ENCODE results near the gene PPP1R11.

The PPP1R11 gene

GRCh38 chr6:30096829-30097228 is 29.8 kb downstream of the PPP1R11 start:
- Mint-ChIP-seq H3K27me3 (ENCODE audit: low read depth) (peaks cover 83% of the 10 kb centered on the region), H3K4me1 (ENCODE audit: low read depth) (peaks cover 17% of the 10 kb centered on the region), H3K9me3 (no peaks in the 10 kb centered on the region), H3K4me3 (no peak overlapping the region), H3K27ac (no peak overlapping the region), H3K36me3 (ENCODE audit: low read depth) (no peaks in the 10 kb centered on the region)
- DNase-seq (ENCODE audit: low spot score) = no peak

- peaks cover 77% of the 10 kb centered on the region for H3K27me3 Mint-ChIP-seq (ENCODE audit: low read depth)
- no peak for DNase-seq (ENCODE audit: low spot score)
- H3K9me3 Mint-ChIP-seq = no peaks in the 10 kb centered on the region
- no peaks in the 10 kb centered on the region for H3K36me3 Mint-ChIP-seq (ENCODE audit: low read depth)
- H3K4me1 Mint-ChIP-seq (ENCODE audit: low read depth) = peaks cover 24% of the 10 kb centered on the region
- no peak overlapping the region for H3K4me3 Mint-ChIP-seq
- no peak overlapping the region for H3K27ac Mint-ChIP-seq
Measured at GRCh38 chr6:30097902-30098768, 31.1 kb downstream of the PPP1R11 start.

GRCh38 chr6:30100154-30100553 is 33.2 kb downstream of the PPP1R11 start:
- DNase-seq (ENCODE audit: low spot score) = no peak
- no peak overlapping the region for H3K27ac Mint-ChIP-seq
- no peaks in the 10 kb centered on the region for H3K36me3 Mint-ChIP-seq (ENCODE audit: low read depth)
- peaks cover 80% of the 10 kb centered on the region for H3K27me3 Mint-ChIP-seq (ENCODE audit: low read depth)
- no peaks in the 10 kb centered on the region for H3K9me3 Mint-ChIP-seq
- H3K4me3 Mint-ChIP-seq = peak overlapping the region; percentile 50
- peaks cover 31% of the 10 kb centered on the region for H3K4me1 Mint-ChIP-seq (ENCODE audit: low read depth)

- Mint-ChIP-seq H3K27ac (no peak overlapping the region), H3K36me3 (ENCODE audit: low read depth) (no peaks in the 10 kb centered on the region), H3K4me1 (ENCODE audit: low read depth) (peaks cover 31% of the 10 kb centered on the region), H3K27me3 (ENCODE audit: low read depth) (peaks cover 76% of the 10 kb centered on the region), H3K9me3 (no peaks in the 10 kb centered on the region), H3K4me3 (peak overlapping the region; percentile 72)
- DNase-seq (ENCODE audit: low spot score) = no peak
Measured at GRCh38 chr6:30100585-30101443, 33.8 kb downstream of the PPP1R11 start.

- no peaks in the 10 kb centered on the region for H3K36me3 Mint-ChIP-seq (ENCODE audit: low read depth)
- no peaks in the 10 kb centered on the region for H3K9me3 Mint-ChIP-seq
- no peak overlapping the region for H3K27ac Mint-ChIP-seq
- peak; percentile 77 for DNase-seq (ENCODE audit: low spot score)
- H3K4me1 Mint-ChIP-seq (ENCODE audit: low read depth) = peaks cover 31% of the 10 kb centered on the region
- peaks cover 75% of the 10 kb centered on the region for H3K27me3 Mint-ChIP-seq (ENCODE audit: low read depth)
- H3K4me3 Mint-ChIP-seq = peak overlapping the region; percentile 72
Measured at GRCh38 chr6:30101444-30102413, 34.7 kb downstream of the PPP1R11 start.

DNA sequence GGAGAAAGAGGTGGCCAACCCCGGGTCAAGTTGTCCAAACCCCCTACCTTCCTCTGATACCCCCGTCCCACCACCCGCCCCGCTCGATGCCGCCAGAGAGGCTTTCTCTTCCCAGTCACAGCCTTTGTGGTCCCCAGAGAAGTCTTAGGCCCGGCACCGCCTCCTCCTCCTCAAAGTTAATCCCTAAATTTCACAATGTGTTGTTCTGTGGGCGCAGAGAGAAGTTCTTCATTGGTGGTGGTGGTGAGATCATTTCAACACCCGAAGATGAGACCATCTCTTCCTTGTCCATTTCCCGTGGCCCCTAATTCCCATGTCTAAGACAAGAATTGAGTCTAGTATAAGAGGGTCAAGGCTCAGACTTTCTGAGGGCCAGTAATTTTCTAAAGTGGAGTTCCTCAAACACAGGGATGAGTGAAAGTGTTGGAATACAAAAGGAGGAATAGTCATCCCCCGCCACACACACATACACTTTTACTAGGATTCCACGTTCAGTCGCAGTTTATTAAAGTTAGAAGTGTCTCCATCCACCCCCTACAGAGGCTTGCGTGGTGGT is 35.5 kb downstream of the PPP1R11 start:
- peak overlapping the region; percentile 67 for H3K27ac Mint-ChIP-seq
- no peaks in the 10 kb centered on the region for H3K9me3 Mint-ChIP-seq
- H3K36me3 Mint-ChIP-seq (ENCODE audit: low read depth) = no peaks in the 10 kb centered on the region
- peaks cover 31% of the 10 kb centered on the region for H3K4me1 Mint-ChIP-seq (ENCODE audit: low read depth)
- peaks cover 68% of the 10 kb centered on the region for H3K27me3 Mint-ChIP-seq (ENCODE audit: low read depth)
- H3K4me3 Mint-ChIP-seq = peak overlapping the region; percentile 92
- DNase-seq (ENCODE audit: low spot score) = no peak

DNA sequence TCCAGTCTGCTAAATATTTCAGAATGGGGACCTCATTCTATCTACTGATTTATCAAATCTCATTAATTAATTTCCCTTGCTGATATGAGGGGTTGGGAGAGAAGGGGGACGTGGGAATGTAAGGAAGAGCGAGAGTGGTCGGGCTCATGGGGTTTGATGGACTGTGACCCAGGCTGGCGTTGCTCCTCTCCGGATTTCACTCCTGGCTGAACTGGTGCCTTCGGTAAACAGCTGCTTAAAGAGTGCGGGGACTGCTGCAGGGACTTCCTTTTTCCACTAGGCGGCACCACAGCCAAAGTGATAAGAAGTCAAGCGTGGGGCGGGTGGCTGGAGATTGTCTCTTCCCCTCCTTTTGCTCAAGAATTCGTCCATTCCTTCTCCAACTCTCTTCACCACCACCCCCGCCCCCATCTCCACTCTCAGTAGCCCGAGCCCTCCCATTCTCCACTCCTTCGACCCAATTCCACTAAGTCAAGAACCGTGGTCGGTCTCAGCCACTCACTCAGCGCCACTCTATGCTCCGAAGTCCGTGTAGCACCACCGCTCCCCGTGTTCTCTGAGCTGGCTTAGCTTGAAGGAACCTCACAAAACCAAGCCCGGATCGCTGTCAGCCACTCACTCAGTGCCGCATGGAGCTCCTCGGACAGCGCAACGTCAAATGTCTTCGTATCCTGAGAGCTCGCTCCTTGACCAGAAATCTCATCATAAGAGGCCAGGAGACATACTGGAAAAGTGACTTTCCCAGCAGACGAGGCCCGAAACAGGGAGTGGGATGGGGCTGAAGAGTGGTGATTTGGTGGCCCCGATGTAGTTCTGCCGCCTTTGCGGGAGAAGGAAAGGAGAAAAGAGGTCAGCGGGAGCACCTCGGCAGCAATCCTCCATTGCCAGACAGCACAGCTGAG is 36.2 kb downstream of the PPP1R11 start:
- H3K4me3 Mint-ChIP-seq = peak overlapping the region; percentile 92
- peak overlapping the region; percentile 67 for H3K27ac Mint-ChIP-seq
- no peaks in the 10 kb centered on the region for H3K9me3 Mint-ChIP-seq
- H3K4me1 Mint-ChIP-seq (ENCODE audit: low read depth) = peaks cover 30% of the 10 kb centered on the region
- peak; percentile 79 for DNase-seq (ENCODE audit: low spot score)
- H3K36me3 Mint-ChIP-seq (ENCODE audit: low read depth) = no peaks in the 10 kb centered on the region
- H3K27me3 Mint-ChIP-seq (ENCODE audit: low read depth) = peaks cover 69% of the 10 kb centered on the region

- peaks cover 68% of the 10 kb centered on the region for H3K27me3 Mint-ChIP-seq (ENCODE audit: low read depth)
- peaks cover 30% of the 10 kb centered on the region for H3K4me1 Mint-ChIP-seq (ENCODE audit: low read depth)
- H3K27ac Mint-ChIP-seq = no peak overlapping the region
- H3K4me3 Mint-ChIP-seq = peak overlapping the region; percentile 92
- H3K36me3 Mint-ChIP-seq (ENCODE audit: low read depth) = no peaks in the 10 kb centered on the region
- no peaks in the 10 kb centered on the region for H3K9me3 Mint-ChIP-seq
- DNase-seq (ENCODE audit: low spot score) = no peak
Measured at GRCh38 chr6:30103872-30104179, 36.8 kb downstream of the PPP1R11 start.

- no peak for DNase-seq (ENCODE audit: low spot score)
- H3K4me3 Mint-ChIP-seq = no peak overlapping the region
- H3K36me3 Mint-ChIP-seq (ENCODE audit: low read depth) = no peaks in the 10 kb centered on the region
- H3K27ac Mint-ChIP-seq = no peak overlapping the region
- peaks cover 64% of the 10 kb centered on the region for H3K27me3 Mint-ChIP-seq (ENCODE audit: low read depth)
- H3K4me1 Mint-ChIP-seq (ENCODE audit: low read depth) = peaks cover 30% of the 10 kb centered on the region
- no peaks in the 10 kb centered on the region for H3K9me3 Mint-ChIP-seq
Measured at GRCh38 chr6:30104661-30105060, 37.7 kb downstream of the PPP1R11 start.

DNA sequence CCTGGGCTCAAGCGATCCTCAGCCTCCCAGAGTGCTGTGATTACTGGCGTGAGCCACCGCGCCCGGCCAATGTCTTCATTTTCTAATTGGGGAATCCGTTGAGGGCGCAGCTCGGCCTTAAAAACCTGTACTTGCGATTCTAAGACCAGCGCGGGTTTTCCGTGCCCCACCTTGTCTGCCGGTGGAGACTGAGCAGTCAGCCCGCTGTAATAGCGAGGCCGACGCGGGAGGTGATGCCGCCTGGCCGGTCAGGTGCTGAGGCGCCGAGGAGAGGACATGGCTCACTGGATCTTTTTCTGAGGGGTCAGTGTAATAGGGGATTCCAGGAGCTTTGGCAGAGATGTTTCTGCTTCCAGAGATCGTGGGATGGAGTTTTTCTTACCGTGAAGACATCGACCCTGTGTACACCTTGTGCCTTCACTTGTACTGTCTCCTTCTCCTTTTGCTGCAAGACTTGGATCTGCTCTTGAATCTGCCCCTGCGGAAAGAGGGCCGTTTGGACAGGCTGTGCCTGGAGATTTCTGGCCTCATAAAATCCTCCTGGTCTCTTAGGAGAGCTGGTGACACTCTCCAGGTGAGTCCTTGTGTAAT is 44.4 kb downstream of the PPP1R11 start:
- Mint-ChIP-seq H3K4me1 (ENCODE audit: low read depth) (peaks cover 7% of the 10 kb centered on the region), H3K36me3 (ENCODE audit: low read depth) (no peaks in the 10 kb centered on the region), H3K9me3 (no peaks in the 10 kb centered on the region), H3K27me3 (ENCODE audit: low read depth) (peaks cover 65% of the 10 kb centered on the region), H3K4me3 (no peak overlapping the region), H3K27ac (no peak overlapping the region)
- no peak for DNase-seq (ENCODE audit: low spot score)

DNA sequence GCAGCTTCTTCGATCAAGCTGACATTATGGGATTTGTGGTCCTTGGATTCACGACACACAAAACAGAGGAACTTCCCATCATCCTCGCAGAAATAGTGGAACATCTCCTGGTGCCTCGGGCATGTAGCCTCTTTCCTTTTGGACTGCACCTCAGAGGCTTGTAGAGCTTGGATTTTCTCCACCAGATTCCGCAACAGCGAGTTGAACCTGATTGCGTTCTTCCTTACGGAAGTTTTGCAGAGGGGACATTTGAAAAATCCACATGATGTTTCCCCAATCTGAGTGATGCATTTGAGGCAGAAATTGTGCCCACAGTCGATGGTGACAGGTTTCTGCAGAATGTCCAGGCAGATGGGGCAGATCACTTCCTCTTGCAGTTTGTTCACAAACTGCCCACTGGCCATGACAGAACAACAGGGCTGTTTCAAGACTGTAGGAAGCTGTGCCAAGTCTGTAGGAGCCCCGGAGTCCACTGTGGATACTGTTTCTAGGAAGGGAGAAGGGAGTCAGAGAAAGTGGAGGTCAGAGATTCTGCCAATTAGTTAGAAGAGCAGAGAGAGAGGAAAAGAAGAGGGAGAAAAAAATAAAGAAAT is 45.5 kb downstream of the PPP1R11 start:
- H3K27me3 Mint-ChIP-seq (ENCODE audit: low read depth) = peaks cover 65% of the 10 kb centered on the region
- no peak overlapping the region for H3K27ac Mint-ChIP-seq
- no peak for DNase-seq (ENCODE audit: low spot score)
- no peaks in the 10 kb centered on the region for H3K9me3 Mint-ChIP-seq
- no peaks in the 10 kb centered on the region for H3K36me3 Mint-ChIP-seq (ENCODE audit: low read depth)
- H3K4me3 Mint-ChIP-seq = no peak overlapping the region
- peaks cover 7% of the 10 kb centered on the region for H3K4me1 Mint-ChIP-seq (ENCODE audit: low read depth)
